Endothelial cell of hepatic sinusoid (primary cell): ENCODE measurements around the gene FAM98A.

Source experiments
- in situ Hi-C: cut with HindIII; loops from 2 replicates; pipeline ENCODE4 v1.10.0; 2017; ENCODE audit warnings: low sequenced_read_pairs

FAM98A gene

GRCh38 chr2:33598561-33599174 lies 431 bp downstream of the FAM98A start:
- in situ Hi-C loops: no loop called here

GRCh38 chr2:33597026-33597425 lies 2.1 kb downstream of the FAM98A start:
- in situ Hi-C loops: no loop called here

- in situ Hi-C loops: no loop called here
These were observed 3.7 kb downstream of the FAM98A start for GRCh38 chr2:33595385-33595784.

- in situ Hi-C loops: no loop called here
These were observed 9.7 kb downstream of the FAM98A start for GRCh38 chr2:33589444-33589843.

GRCh38 chr2:33588232-33588631 lies 10.9 kb downstream of the FAM98A start:
- in situ Hi-C loops: no loop called here

- in situ Hi-C loops: no loop called here
These were observed 12.3 kb downstream of the FAM98A start for GRCh38 chr2:33586766-33587165.

- in situ Hi-C loops: no loop called here
These were observed 15.7 kb downstream of the FAM98A start for GRCh38 chr2:33583194-33583938.

- in situ Hi-C loops: no loop called here
These were observed 17.2 kb downstream of the FAM98A start for GRCh38 chr2:33581872-33582271.

- in situ Hi-C loops: no loop called here
These were observed 19.9 kb downstream of the FAM98A start for GRCh38 chr2:33579227-33579626.

- in situ Hi-C loops: no loop called here
These were observed 21.4 kb downstream of the FAM98A start for GRCh38 chr2:33577668-33578067.

GRCh38 chr2:33577084-33577483 lies 22.0 kb downstream of the FAM98A start:
- in situ Hi-C loops: no loop called here

- in situ Hi-C loops: no loop called here
These were observed 25.4 kb downstream of the FAM98A start for GRCh38 chr2:33573657-33574056.

- in situ Hi-C loops: no loop called here
These were observed 28.4 kb downstream of the FAM98A start for GRCh38 chr2:33570681-33571080.

GRCh38 chr2:33561872-33562271 lies 37.2 kb downstream of the FAM98A start:
- in situ Hi-C loops: loop anchor here (10.0 kb wide), 1 partner anchor 147 kb away; no protein-coding TSS in a partner anchor

- in situ Hi-C loops: loop anchor here (10.0 kb wide), 1 partner anchor 145 kb away; no protein-coding TSS in a partner anchor
These were observed 39.1 kb downstream of the FAM98A start for GRCh38 chr2:33560017-33560416.

- in situ Hi-C loops: no loop called here
These were observed 39.8 kb downstream of the FAM98A start for GRCh38 chr2:33559328-33559727.

GRCh38 chr2:33555681-33556080 lies 43.4 kb downstream of the FAM98A start:
- in situ Hi-C loops: no loop called here

- in situ Hi-C loops: no loop called here
These were observed 46.2 kb downstream of the FAM98A start for GRCh38 chr2:33552758-33553461.

- in situ Hi-C loops: no loop called here
These were observed 48.9 kb downstream of the FAM98A start for GRCh38 chr2:33550206-33550605.

- in situ Hi-C loops: no loop called here
These were observed 57.9 kb downstream of the FAM98A start for GRCh38 chr2:33541243-33541642.

GRCh38 chr2:33535421-33535820 lies 63.7 kb downstream of the FAM98A start:
- in situ Hi-C loops: no loop called here
